Measurements from ENCODE around the gene KRT72. TPM values are rescaled to one million over a fixed set of nuclear protein-coding genes. Genes with fewer than 3 reads are reported as not detected.

Gene KRT72
- polyA plus RNA-seq, 4 donors = 3.2 to 24.6 (median 9.8) TPM; not detected in 1

GRCh38 chr12:52632656-52633055 is 31.4 kb upstream of the KRT72 start:
- Histone ChIP-seq H3K4me3 (ENCODE audit: low read depth in 1 of 3, low read length in 3 of 3) (no peak overlapping the region), H3K4me1 (ENCODE audit: control insufficient read depth in 3 of 3, insufficient read depth in 2 of 3, low read depth in 1 of 3, low read length in 2 of 3) (peaks cover 0 to 14% (median under 1%) of the 10 kb centered on the region in 3 donors), H3K36me3 (ENCODE audit: control insufficient read depth in 3 of 3, insufficient read depth in 2 of 3, low read depth in 1 of 3, low read length in 3 of 3) (no peaks in the 10 kb centered on the region), H3K9me3 (ENCODE audit: control insufficient read depth in 2 of 2, insufficient read depth in 1 of 2, low read depth in 1 of 2, low read length in 1 of 2) (no peaks in the 10 kb centered on the region), H3K27me3 (ENCODE audit: control insufficient read depth in 3 of 3, insufficient read depth in 3 of 3, low read length in 3 of 3) (no peaks in the 10 kb centered on the region), H3K27ac (ENCODE audit: low read depth in 1 of 3, low read length in 2 of 3) (no peak overlapping the region)
- DNase-seq = no peak
- WGBS, 3 donors = 90 to 94% (median 91%) methylated on average over 4 of the region's 4 CpGs
- FAIRE-seq = no peak

- Histone ChIP-seq H3K4me3 (ENCODE audit: low read depth in 1 of 3, low read length in 3 of 3) (no peak overlapping the region), H3K9me3 (ENCODE audit: control insufficient read depth in 2 of 2, insufficient read depth in 1 of 2, low read depth in 1 of 2, low read length in 1 of 2) (no peaks in the 10 kb centered on the region), H3K27ac (ENCODE audit: low read depth in 1 of 3, low read length in 2 of 3) (no peak overlapping the region), H3K27me3 (ENCODE audit: control insufficient read depth in 3 of 3, insufficient read depth in 3 of 3, low read length in 3 of 3) (no peaks in the 10 kb centered on the region), H3K36me3 (ENCODE audit: control insufficient read depth in 3 of 3, insufficient read depth in 2 of 3, low read depth in 1 of 3, low read length in 3 of 3) (no peaks in the 10 kb centered on the region), H3K4me1 (ENCODE audit: control insufficient read depth in 3 of 3, insufficient read depth in 2 of 3, low read depth in 1 of 3, low read length in 2 of 3) (peaks cover 0 to 14% (median 2%) of the 10 kb centered on the region in 3 donors)
- 74 to 86% (median 80%) methylated on average over 6 of the region's 6 CpGs for WGBS, 3 donors
- FAIRE-seq (no peak), DNase-seq (no peak)
Observed at GRCh38 chr12:52631676-52632459, 30.6 kb upstream of the KRT72 start.

DNA sequence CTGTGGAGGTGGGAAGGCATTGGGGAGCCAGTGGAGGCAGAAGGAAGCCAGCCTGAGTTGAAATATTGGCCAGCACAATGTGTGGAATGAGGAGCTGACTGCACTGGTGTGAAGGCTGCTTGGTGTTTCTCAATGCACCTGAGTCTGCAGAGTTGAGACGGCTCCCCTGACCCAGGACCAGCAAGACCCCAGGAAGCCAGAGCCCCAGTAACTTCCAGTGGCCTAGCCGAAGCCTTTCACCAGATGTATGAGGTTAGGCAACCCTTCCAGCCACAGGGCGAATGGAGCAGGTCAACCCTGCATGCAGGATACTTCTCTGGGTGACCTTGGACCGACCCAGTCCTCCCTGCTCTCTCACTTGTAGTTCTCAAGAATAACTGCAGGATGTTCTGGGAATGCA is 30.0 kb upstream of the KRT72 start:
- H3K4me1 ChIP-seq (ENCODE audit: control insufficient read depth in 3 of 3, insufficient read depth in 2 of 3, low read depth in 1 of 3, low read length in 2 of 3) = peaks cover 0 to 14% (median 2%) of the 10 kb centered on the region in 3 donors
- FAIRE-seq (no peak), DNase-seq (no peak)
- 51 to 69% (median 59%) methylated on average over 4 of the region's 4 CpGs for WGBS, 3 donors
- H3K9me3 ChIP-seq (ENCODE audit: control insufficient read depth in 2 of 2, insufficient read depth in 1 of 2, low read depth in 1 of 2, low read length in 1 of 2) = no peaks in the 10 kb centered on the region
- H3K27ac ChIP-seq (ENCODE audit: low read depth in 1 of 3, low read length in 2 of 3) = no peak overlapping the region
- no peaks in the 10 kb centered on the region for H3K36me3 ChIP-seq (ENCODE audit: control insufficient read depth in 3 of 3, insufficient read depth in 2 of 3, low read depth in 1 of 3, low read length in 3 of 3)
- H3K4me3 ChIP-seq (ENCODE audit: low read depth in 1 of 3, low read length in 3 of 3) = no peak overlapping the region
- no peaks in the 10 kb centered on the region for H3K27me3 ChIP-seq (ENCODE audit: control insufficient read depth in 3 of 3, insufficient read depth in 3 of 3, low read length in 3 of 3)

DNA sequence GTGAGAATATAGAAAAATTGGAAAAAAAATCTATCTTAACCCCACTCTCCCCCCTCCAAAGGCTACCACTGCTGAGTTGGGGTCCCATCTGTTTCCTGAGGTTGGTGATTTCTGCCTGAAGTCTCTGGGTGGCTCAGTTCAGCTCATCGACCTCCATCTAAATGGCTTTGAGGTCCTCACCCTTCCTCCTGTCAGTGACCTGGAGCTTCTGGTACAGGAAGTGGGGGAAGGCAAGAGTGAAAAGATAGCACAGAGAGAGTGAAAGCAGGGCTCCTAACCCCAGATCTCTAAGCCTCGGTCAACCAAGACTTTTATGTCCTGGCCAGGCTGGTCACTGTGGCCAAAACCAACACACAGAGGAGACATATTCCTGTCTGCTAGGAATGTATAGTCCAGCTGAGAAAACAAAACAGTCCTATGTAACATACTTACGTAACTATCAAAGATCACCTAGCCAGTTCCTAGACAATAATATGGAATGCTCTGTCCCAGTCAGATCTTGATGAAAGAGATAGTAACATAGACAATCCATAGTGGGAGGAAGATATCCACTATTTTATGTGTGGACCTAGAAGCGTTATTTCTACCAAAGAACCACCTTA is 29.4 kb upstream of the KRT72 start:
- 65 to 81% (median 72%) methylated on average over 4 of the region's 4 CpGs for WGBS, 3 donors
- FAIRE-seq (no peak), DNase-seq (no peak)
- Histone ChIP-seq H3K27ac (ENCODE audit: low read depth in 1 of 3, low read length in 2 of 3) (no peak overlapping the region), H3K27me3 (ENCODE audit: control insufficient read depth in 3 of 3, insufficient read depth in 3 of 3, low read length in 3 of 3) (no peaks in the 10 kb centered on the region), H3K4me3 (ENCODE audit: low read depth in 1 of 3, low read length in 3 of 3) (no peak overlapping the region), H3K36me3 (ENCODE audit: control insufficient read depth in 3 of 3, insufficient read depth in 2 of 3, low read depth in 1 of 3, low read length in 3 of 3) (no peaks in the 10 kb centered on the region), H3K9me3 (ENCODE audit: control insufficient read depth in 2 of 2, insufficient read depth in 1 of 2, low read depth in 1 of 2, low read length in 1 of 2) (no peaks in the 10 kb centered on the region), H3K4me1 (ENCODE audit: control insufficient read depth in 3 of 3, insufficient read depth in 2 of 3, low read depth in 1 of 3, low read length in 2 of 3) (peaks cover 0 to 14% (median 2%) of the 10 kb centered on the region in 3 donors)

- no peaks in the 10 kb centered on the region for H3K36me3 ChIP-seq (ENCODE audit: control insufficient read depth in 3 of 3, insufficient read depth in 2 of 3, low read depth in 1 of 3, low read length in 3 of 3)
- DNase-seq (peak in 1 of 2 donors; percentile 35), FAIRE-seq (no peak)
- H3K27ac ChIP-seq (ENCODE audit: low read depth in 1 of 3, low read length in 2 of 3) = no peak overlapping the region
- WGBS, 3 donors = 64 to 69% (median 68%) methylated on average over 7 of the region's 7 CpGs
- H3K4me3 ChIP-seq (ENCODE audit: low read depth in 1 of 3, low read length in 3 of 3) = no peak overlapping the region
- H3K9me3 ChIP-seq (ENCODE audit: control insufficient read depth in 2 of 2, insufficient read depth in 1 of 2, low read depth in 1 of 2, low read length in 1 of 2) = no peaks in the 10 kb centered on the region
- no peaks in the 10 kb centered on the region for H3K27me3 ChIP-seq (ENCODE audit: control insufficient read depth in 3 of 3, insufficient read depth in 3 of 3, low read length in 3 of 3)
- peaks cover 0 to 14% (median 2%) of the 10 kb centered on the region in 3 donors for H3K4me1 ChIP-seq (ENCODE audit: control insufficient read depth in 3 of 3, insufficient read depth in 2 of 3, low read depth in 1 of 3, low read length in 2 of 3)
Observed at GRCh38 chr12:52630008-52630500, 28.8 kb upstream of the KRT72 start.

- 72 to 81% (median 77%) methylated on average over 12 of the region's 12 CpGs for WGBS, 3 donors
- Histone ChIP-seq H3K27me3 (ENCODE audit: control insufficient read depth in 3 of 3, insufficient read depth in 3 of 3, low read length in 3 of 3) (no peaks in the 10 kb centered on the region), H3K36me3 (ENCODE audit: control insufficient read depth in 3 of 3, insufficient read depth in 2 of 3, low read depth in 1 of 3, low read length in 3 of 3) (no peaks in the 10 kb centered on the region), H3K27ac (ENCODE audit: low read depth in 1 of 3, low read length in 2 of 3) (no peak overlapping the region), H3K9me3 (ENCODE audit: control insufficient read depth in 2 of 2, insufficient read depth in 1 of 2, low read depth in 1 of 2, low read length in 1 of 2) (no peaks in the 10 kb centered on the region), H3K4me3 (ENCODE audit: low read depth in 1 of 3, low read length in 3 of 3) (no peak overlapping the region), H3K4me1 (ENCODE audit: control insufficient read depth in 3 of 3, insufficient read depth in 2 of 3, low read depth in 1 of 3, low read length in 2 of 3) (peaks cover 0 to 14% (median 2%) of the 10 kb centered on the region in 3 donors)
- FAIRE-seq (no peak), DNase-seq (no peak)
Observed at GRCh38 chr12:52629281-52630007, 28.2 kb upstream of the KRT72 start.

- no peak overlapping the region for H3K27ac ChIP-seq (ENCODE audit: low read depth in 1 of 3, low read length in 2 of 3)
- 77 to 94% (median 78%) methylated on average over 2 of the region's 2 CpGs for WGBS, 3 donors
- H3K4me1 ChIP-seq (ENCODE audit: control insufficient read depth in 3 of 3, insufficient read depth in 2 of 3, low read depth in 1 of 3, low read length in 2 of 3) = peaks cover 0 to 14% (median 2%) of the 10 kb centered on the region in 3 donors
- H3K36me3 ChIP-seq (ENCODE audit: control insufficient read depth in 3 of 3, insufficient read depth in 2 of 3, low read depth in 1 of 3, low read length in 3 of 3) = no peaks in the 10 kb centered on the region
- H3K4me3 ChIP-seq (ENCODE audit: low read depth in 1 of 3, low read length in 3 of 3) = no peak overlapping the region
- no peaks in the 10 kb centered on the region for H3K9me3 ChIP-seq (ENCODE audit: control insufficient read depth in 2 of 2, insufficient read depth in 1 of 2, low read depth in 1 of 2, low read length in 1 of 2)
- no peaks in the 10 kb centered on the region for H3K27me3 ChIP-seq (ENCODE audit: control insufficient read depth in 3 of 3, insufficient read depth in 3 of 3, low read length in 3 of 3)
- FAIRE-seq (no peak), DNase-seq (no peak)
Observed at GRCh38 chr12:52628841-52629240, 27.6 kb upstream of the KRT72 start.

DNA sequence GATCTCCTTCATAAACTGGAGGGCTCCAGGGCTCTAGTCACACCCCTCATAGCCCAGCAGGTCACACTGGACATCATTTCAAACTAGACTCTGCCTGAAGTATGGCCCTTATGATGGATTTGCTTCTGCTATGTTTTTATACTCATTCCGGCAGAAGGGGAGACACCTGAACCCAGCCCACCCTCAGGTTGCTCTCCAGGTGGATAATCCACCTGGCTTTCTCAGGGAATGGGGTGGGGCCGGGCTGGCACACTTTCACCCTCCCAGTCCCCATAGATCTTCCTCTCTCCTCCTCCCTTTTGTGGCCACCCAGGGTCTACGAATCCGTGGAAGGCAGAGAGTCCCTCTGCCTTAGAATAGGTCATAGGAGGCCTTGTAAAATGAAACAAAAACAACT is 26.8 kb upstream of the KRT72 start:
- 71 to 90% (median 82%) methylated on average over 4 of the region's 4 CpGs for WGBS, 3 donors
- no peaks in the 10 kb centered on the region for H3K27me3 ChIP-seq (ENCODE audit: control insufficient read depth in 3 of 3, insufficient read depth in 3 of 3, low read length in 3 of 3)
- H3K4me3 ChIP-seq (ENCODE audit: low read depth in 1 of 3, low read length in 3 of 3) = no peak overlapping the region
- H3K9me3 ChIP-seq (ENCODE audit: control insufficient read depth in 2 of 2, insufficient read depth in 1 of 2, low read depth in 1 of 2, low read length in 1 of 2) = no peaks in the 10 kb centered on the region
- H3K27ac ChIP-seq (ENCODE audit: low read depth in 1 of 3, low read length in 2 of 3) = no peak overlapping the region
- no peaks in the 10 kb centered on the region for H3K36me3 ChIP-seq (ENCODE audit: control insufficient read depth in 3 of 3, insufficient read depth in 2 of 3, low read depth in 1 of 3, low read length in 3 of 3)
- FAIRE-seq = no peak
- no peak for DNase-seq
- H3K4me1 ChIP-seq (ENCODE audit: control insufficient read depth in 3 of 3, insufficient read depth in 2 of 3, low read depth in 1 of 3, low read length in 2 of 3) = peaks cover 0 to 14% (median 2%) of the 10 kb centered on the region in 3 donors

Measured in small intestine (tissue), 7 donors.